GM12878 (cell line): ENCODE measurements around the gene ATP5PB. TPM values are rescaled to one million over a fixed set of nuclear protein-coding genes. Genes with fewer than 3 reads are reported as not detected.
A peak's percentile ranks its signal among the peaks of the same experiment; 100 is the strongest.

Experiments used
- ATAC-seq: fragments of 200-7000 bp; cut with Tn5 transposase; 3 replicates; pipeline ENCODE4 v1.9.1; 2020; ENCODE audit warnings: mild to moderate bottlenecking, moderate library complexity
- BruUV-seq: library from RNA; stranded (reverse); fragments of 400-500 nt; replicated peaks from 2 replicates; lab custom pipeline; 2021; lab: Mats Ljungman, UMichigan
- CTCF ChIA-PET: fragments of 300-600 bp; sonication (Branson Sonifier 250); formaldehyde crosslinking; extraction: SDS; loops from one replicate; lab custom pipeline; 2021; ENCODE audit warnings: inconsistent platforms; lab: Yijun Ruan, JAX
- POLR2A ChIA-PET: fragments of 350-600 bp; formaldehyde crosslinking; extraction: SDS; loops from one replicate; lab custom pipeline; 2021; ENCODE audit warnings: inconsistent platforms; lab: Charles Lee
- RAD21 ChIA-PET: fragments of 300-600 bp; sonication (Branson Sonifier 250); formaldehyde crosslinking; loops from one replicate; lab custom pipeline; 2023; ENCODE audit warnings: antibody characterized with exemption; ENCODE audit not compliant: unreplicated experiment; lab: Charles Lee
- SMC1A ChIA-PET: fragments of 300-600 bp; sonication (Branson Sonifier 250); formaldehyde crosslinking; loops from one replicate; lab custom pipeline; 2023; ENCODE audit not compliant: unreplicated experiment, uncharacterized antibody; lab: Charles Lee
- DNase-seq: peaks from one replicate; pipeline ENCODE4 v3.0.0-alpha.2; 2011; ENCODE audit warnings: low read depth, low spot score
- FAIRE-seq: peaks from 3 replicates; lab custom pipeline; 2011; peaks lifted over from hg19 to GRCh38; lab: Jason Lieb, UNC
- H2AFZ ChIP-seq: 2 replicates; pipeline ENCODE4 v1.6.0; 2011; ENCODE audit warnings: low read depth, low read length, control low read depth; ENCODE audit not compliant: control insufficient read depth
- H3K27ac ChIP-seq: 2 replicates; pipeline ENCODE4 v1.5.1; 2011; ENCODE audit warnings: control low read depth; ENCODE audit not compliant: control insufficient read depth, insufficient read depth
- H3K27me3 ChIP-seq, 2 experiments: replicated peaks in 1 of 2; 2 replicates each; pipeline versions ENCODE4 v1.6.0 to v1.6.1; 2011; ENCODE audit warnings: low read length in 1 of 2; ENCODE audit not compliant: control insufficient read depth in 2 of 2, insufficient read depth in 2 of 2
- H3K36me3 ChIP-seq, 2 experiments: 2 replicates each; pipeline ENCODE4 v1.5.1; 2011; ENCODE audit warnings: low read length in 1 of 2; ENCODE audit not compliant: control insufficient read depth in 2 of 2, insufficient read depth in 2 of 2
- H3K4me1 ChIP-seq: 2 replicates; pipeline ENCODE4 v1.6.1; 2011; ENCODE audit warnings: mild to moderate bottlenecking, low read length, moderate library complexity, mixed read lengths; ENCODE audit not compliant: control insufficient read depth, insufficient read depth
- H3K4me2 ChIP-seq: 2 replicates; pipeline ENCODE4 v1.6.0; 2011; ENCODE audit warnings: control low read depth; ENCODE audit not compliant: control insufficient read depth, insufficient read depth
- H3K4me3 ChIP-seq: fragments of 200-600 bp; sonication (generic); 2 replicates; pipeline ENCODE4 v1.5.1; 2016
- H3K79me2 ChIP-seq: 2 replicates; pipeline ENCODE4 v1.6.0; 2011; ENCODE audit warnings: low read length; ENCODE audit not compliant: control insufficient read depth, insufficient read depth
- H3K9ac ChIP-seq: 2 replicates; pipeline ENCODE4 v1.8.0; 2011; ENCODE audit warnings: low read length, control low read depth, mixed read lengths; ENCODE audit not compliant: control insufficient read depth, insufficient read depth
- H3K9me3 ChIP-seq: replicated peaks from 3 replicates; pipeline ENCODE4 v1.5.1; 2011; ENCODE audit warnings: mild to moderate bottlenecking, low read length; ENCODE audit not compliant: control insufficient read depth, insufficient read depth
- H4K20me1 ChIP-seq: 2 replicates; pipeline ENCODE4 v1.6.0; 2011; ENCODE audit not compliant: control insufficient read depth, insufficient read depth
- CREM ChIP-seq: IDR thresholded peaks from 2 replicates; pipeline ENCODE4 v1.6.1; 2014; ENCODE audit warnings: antibody characterized with exemption, low read depth
- GATAD2B ChIP-seq: fragments of 450-650 bp; conservative IDR thresholded peaks from 2 replicates; pipeline ENCODE4 v1.6.1; 2017; ENCODE audit warnings: low read depth, mild to moderate bottlenecking, moderate library complexity
- HDAC2 ChIP-seq: fragments of 200-600 bp; sonication (generic); IDR thresholded peaks from 2 replicates; pipeline ENCODE4 v1.6.1; 2017
- LARP7 ChIP-seq: fragments of 450-650 bp; IDR thresholded peaks from 2 replicates; pipeline ENCODE4 v1.6.1; 2017; ENCODE audit warnings: mild to moderate bottlenecking
- POLR2A ChIP-seq: IDR thresholded peaks from 2 replicates; pipeline ENCODE4 v1.6.1; 2011; ENCODE audit warnings: low read depth, mild to moderate bottlenecking, low read length
- POLR2AphosphoS5 ChIP-seq: IDR thresholded peaks from 2 replicates; pipeline ENCODE4 v1.6.1; 2011; ENCODE audit warnings: mild to moderate bottlenecking, low read length, inconsistent platforms
- RB1 ChIP-seq: fragments of 450-650 bp; formaldehyde crosslinking; IDR thresholded peaks from 2 replicates; pipeline ENCODE4 v1.6.1; 2017; ENCODE audit warnings: mild to moderate bottlenecking, borderline replicate concordance
- RELB ChIP-seq: fragments of 450-650 bp; IDR thresholded peaks from 2 replicates; pipeline ENCODE4 v1.6.1; 2017; ENCODE audit warnings: low read depth, mild to moderate bottlenecking, moderate library complexity
- SMAD1 ChIP-seq: fragments of 450-650 bp; IDR thresholded peaks from 2 replicates; pipeline ENCODE4 v1.6.1; 2018; ENCODE audit warnings: mild to moderate bottlenecking, low read depth; ENCODE audit not compliant: partially characterized antibody
- SMARCA5 ChIP-seq: fragments of 450-650 bp; IDR thresholded peaks from 2 replicates; pipeline ENCODE4 v1.6.1; 2017; ENCODE audit warnings: mild to moderate bottlenecking
- WGBS: methylation state at CpG from one replicate; pipeline ENCODE4 v1.1.6; 2016; ENCODE audit warnings: low lambda C conversion rate; ENCODE audit not compliant: insufficient replicate concordance, insufficient coverage; ENCODE audit errors: missing lambda C conversion rate; 5-methylcytosine and 5-hydroxymethylcytosine counted together
- in situ Hi-C: fragments of 300-500 bp; cut with MboI; formaldehyde crosslinking; loops from 9 replicates; pipeline ENCODE4 v1.14.3; 2018; ENCODE audit warnings: mixed read lengths
- intact Hi-C: fragments of 100-400 bp; cut with micrococcal nuclease; formaldehyde crosslinking; loops from one replicate; pipeline ENCODE4 v1.14.2; 2022; ENCODE audit not compliant: unreplicated experiment
- polyA plus RNA-seq, 11 experiments: library from polyadenylated mRNA; depleted of rRNA in 4 of 11; unstranded in 6 of 11; stranded (reverse) in 5 of 11; fragments of >200 nt; fragmentation: Nextera tagmentation in 4 of 11; fragmentation: Illumina TruSeq in 1 of 11; extraction: Ambion mirVana in 4 of 11; extraction: Trizol in 1 of 11; gene quantifications; 1 replicate in 1 of 11; 2 replicates in 10 of 11; pipeline versions ENCODE4 v1.2.1 to v1.2.3, GENCODE V29; 2011 to 2016; ENCODE audit warnings: inconsistent platforms in 2 of 11, missing spikeins in 2 of 11, low read depth in 1 of 11
- total RNA-seq, 4 experiments: library from RNA; depleted of rRNA in 3 of 4; stranded (reverse); fragments of >200 nt in 3 of 4; fragmentation: Illumina TruSeq in 1 of 4; extraction: Trizol in 1 of 4; gene quantifications; 2 replicates each; pipeline versions ENCODE4 v1.2.1 to v1.2.3, GENCODE V29; 2013 to 2021
- TF ChIP-seq, protein P1 (sequence below): fragments of 450-650 bp; conservative IDR thresholded peaks from 2 replicates; pipeline ENCODE4 v1.6.1; 2017; ENCODE audit warnings: mild to moderate bottlenecking, moderate library complexity

The ATP5PB gene
- total and polyA plus RNA-seq, 10 of the 15 experiments (the other 5 are each of a cell fraction or from before 2014, with no cell fraction given), result 380 to 1,760 (median 677) TPM

- intact Hi-C loops, result loop anchor here (2.0 to 5.0 kb wide), 2 partner anchors 59 to 306 kb away; partner anchors contain the start of gene DDX20
- POLR2A ChIA-PET, result interaction anchor here (1.5 kb wide), 1 partner anchor 59 kb away, joined by 5 read pairs; no protein-coding TSS in a partner anchor
- CTCF ChIA-PET, result interaction anchor here (0.7 to 3.1 kb wide), 5 partner anchors 10 to 418 kb away, joined by 3 to 22 read pairs (median 7); no protein-coding TSS in a partner anchor
- SMC1A ChIA-PET, result interaction anchor here (0.7 to 1.7 kb wide), 12 partner anchors 8 to 288 kb away, joined by 3 to 4 read pairs (median 3); partner anchors contain the start of genes ADORA3 and TMIGD3
- FAIRE-seq (no peak), DNase-seq (no peak), ATAC-seq (peak; percentile 59)
- peaks cover 24% of the 10 kb centered on the region for H3K4me1 ChIP-seq
- RAD21 ChIA-PET, result interaction anchor here (0.6 to 3.5 kb wide), 10 partner anchors 26 to 312 kb away, joined by 3 to 18 read pairs (median 4); partner anchors contain the start of gene DDX20
- no peaks in the 10 kb centered on the region for H3K27me3 ChIP-seq
- H3K36me3 ChIP-seq, result peaks cover 0 to 19% of the 10 kb centered on the region in 2 experiments; a peak in 3 of 4 replicates
- H3K4me3 ChIP-seq, result peak overlapping the region; percentile 98
- peak overlapping the region; percentile 85 for H3K9ac ChIP-seq
- no TSS peak for BruUV-seq
- in situ Hi-C loops, result no loop called here
- H3K27ac ChIP-seq, result peak overlapping the region; percentile 67
- H4K20me1 ChIP-seq, result no peaks in the 10 kb centered on the region
- TF ChIP-seq POLR2A, result peak; percentile 26; the same call in 1 of the 2 replicates
- no peak for TF ChIP-seq SMARCA5
- TF ChIP-seq HDAC2, result no peak
- 0 out of 2 replicates have a peak, but pooled peaks have one; percentile 16 for TF ChIP-seq LARP7
- peak overlapping the region; percentile 72 for H2AFZ ChIP-seq
- peaks cover 74% of the 10 kb centered on the region for H3K79me2 ChIP-seq
- WGBS, result under 1% methylated on average over 22 of the region's 25 CpGs
- H3K4me2 ChIP-seq, result peak overlapping the region; percentile 32
- no peaks in the 10 kb centered on the region for H3K9me3 ChIP-seq
Measured at GRCh38 chr1:111448482-111448917, 764 bp upstream of the ATP5PB start.

DNA sequence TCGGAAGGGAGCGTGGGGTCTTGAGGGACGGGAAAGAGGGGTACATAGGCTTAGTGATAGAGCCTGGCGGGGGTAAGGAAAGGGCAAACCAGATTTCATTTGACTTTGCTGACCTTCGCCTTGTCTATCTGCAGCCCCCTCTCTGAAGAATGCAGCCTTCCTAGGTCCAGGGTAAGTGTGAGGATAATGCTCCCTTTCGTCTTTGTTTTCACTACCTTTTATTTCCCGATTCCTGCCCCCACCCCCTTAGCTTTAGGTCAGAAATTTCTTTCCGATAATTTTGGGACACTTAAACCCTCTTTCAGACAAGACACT lies 396 bp downstream of the ATP5PB start:
- peak overlapping the region; percentile 90 for H3K4me3 ChIP-seq
- peak overlapping the region; percentile 96 for H3K4me2 ChIP-seq
- H3K79me2 ChIP-seq, result peaks cover 84% of the 10 kb centered on the region
- no peaks in the 10 kb centered on the region for H3K9me3 ChIP-seq
- FAIRE-seq, result no peak
- H3K9ac ChIP-seq, result peak overlapping the region; percentile 99
- H3K27me3 ChIP-seq, result no peaks in the 10 kb centered on the region
- H3K36me3 ChIP-seq, result peaks cover 0 to 17% of the 10 kb centered on the region in 2 experiments; a peak in 2 of 4 replicates
- no TSS peak for BruUV-seq
- ATAC-seq, result no peak
- TF ChIP-seq CREM, result no peak
- TF ChIP-seq LARP7, result 0 out of 2 replicates have a peak, but pooled peaks have one; percentile 27
- TF ChIP-seq GATAD2B, result 0 out of 2 replicates have a peak, but pooled peaks have one; percentile 9
- 0 out of 2 replicates have a peak, but pooled peaks have one; percentile 17 for TF ChIP-seq RB1
- peak; percentile 15 for TF ChIP-seq SMAD1
- TF ChIP-seq, protein P1, sequence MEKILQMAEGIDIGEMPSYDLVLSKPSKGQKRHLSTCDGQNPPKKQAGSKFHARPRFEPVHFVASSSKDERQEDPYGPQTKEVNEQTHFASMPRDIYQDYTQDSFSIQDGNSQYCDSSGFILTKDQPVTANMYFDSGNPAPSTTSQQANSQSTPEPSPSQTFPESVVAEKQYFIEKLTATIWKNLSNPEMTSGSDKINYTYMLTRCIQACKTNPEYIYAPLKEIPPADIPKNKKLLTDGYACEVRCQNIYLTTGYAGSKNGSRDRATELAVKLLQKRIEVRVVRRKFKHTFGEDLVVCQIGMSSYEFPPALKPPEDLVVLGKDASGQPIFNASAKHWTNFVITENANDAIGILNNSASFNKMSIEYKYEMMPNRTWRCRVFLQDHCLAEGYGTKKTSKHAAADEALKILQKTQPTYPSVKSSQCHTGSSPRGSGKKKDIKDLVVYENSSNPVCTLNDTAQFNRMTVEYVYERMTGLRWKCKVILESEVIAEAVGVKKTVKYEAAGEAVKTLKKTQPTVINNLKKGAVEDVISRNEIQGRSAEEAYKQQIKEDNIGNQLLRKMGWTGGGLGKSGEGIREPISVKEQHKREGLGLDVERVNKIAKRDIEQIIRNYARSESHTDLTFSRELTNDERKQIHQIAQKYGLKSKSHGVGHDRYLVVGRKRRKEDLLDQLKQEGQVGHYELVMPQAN, result peak; percentile 2; the same call in 1 of the 2 replicates
- TF ChIP-seq RELB, result no peak
- TF ChIP-seq POLR2AphosphoS5, result 0 out of 2 replicates have a peak, but pooled peaks have one; percentile 4
- TF ChIP-seq, all 136 proteins: peak for 6
- 2% methylated on average over 6 of the region's 8 CpGs for WGBS
- Histone ChIP-seq H4K20me1 (no peaks in the 10 kb centered on the region), H3K4me1 (peaks cover 24% of the 10 kb centered on the region), H2AFZ (peak overlapping the region; percentile 93), H3K27ac (peak overlapping the region; percentile 95)
- ChIA-PET CTCF (interaction anchor here (1.0 to 5.0 kb wide), 4 partner anchors 8 to 318 kb away, joined by 3 to 32 read pairs (median 4); no protein-coding TSS in a partner anchor), SMC1A (interaction anchor here (0.7 to 2.8 kb wide), 4 partner anchors 26 to 320 kb away, joined by 3 to 20 read pairs (median 4); no protein-coding TSS in a partner anchor), RAD21 (no interaction called here), POLR2A (no interaction called here)
- intact Hi-C loops (loop anchor here (2.0 to 5.0 kb wide), 2 partner anchors 58 to 305 kb away; partner anchors contain the start of gene DDX20), in situ Hi-C loops (no loop called here)
- DNase-seq, result no peak
